Choroid plexus epithelial cell (primary cell): Measurements from ENCODE around the gene LRRC74A.

ENCODE experiments used
- DNase-seq: peaks from one replicate; pipeline ENCODE4 v3.0.0-alpha.2; 2010; ENCODE audit warnings: low read depth
- H3K4me3 ChIP-seq: 2 replicates; pipeline ENCODE4 v1.5.1; 2011; ENCODE audit warnings: low read depth, mild to moderate bottlenecking, control low read depth, low read length, moderate library complexity
- CTCF ChIP-seq: conservative IDR thresholded peaks from 2 replicates; pipeline ENCODE4 v1.5.1; 2011; ENCODE audit warnings: low read depth, mild to moderate bottlenecking, control low read depth, inconsistent platforms, low read length, moderate library complexity

LRRC74A gene

GRCh38 chr14:76780360-76780759 is 45.8 kb upstream of the LRRC74A start:
- no peak overlapping the region for H3K4me3 ChIP-seq
- no peak for DNase-seq
- no peak for TF ChIP-seq CTCF

DNA sequence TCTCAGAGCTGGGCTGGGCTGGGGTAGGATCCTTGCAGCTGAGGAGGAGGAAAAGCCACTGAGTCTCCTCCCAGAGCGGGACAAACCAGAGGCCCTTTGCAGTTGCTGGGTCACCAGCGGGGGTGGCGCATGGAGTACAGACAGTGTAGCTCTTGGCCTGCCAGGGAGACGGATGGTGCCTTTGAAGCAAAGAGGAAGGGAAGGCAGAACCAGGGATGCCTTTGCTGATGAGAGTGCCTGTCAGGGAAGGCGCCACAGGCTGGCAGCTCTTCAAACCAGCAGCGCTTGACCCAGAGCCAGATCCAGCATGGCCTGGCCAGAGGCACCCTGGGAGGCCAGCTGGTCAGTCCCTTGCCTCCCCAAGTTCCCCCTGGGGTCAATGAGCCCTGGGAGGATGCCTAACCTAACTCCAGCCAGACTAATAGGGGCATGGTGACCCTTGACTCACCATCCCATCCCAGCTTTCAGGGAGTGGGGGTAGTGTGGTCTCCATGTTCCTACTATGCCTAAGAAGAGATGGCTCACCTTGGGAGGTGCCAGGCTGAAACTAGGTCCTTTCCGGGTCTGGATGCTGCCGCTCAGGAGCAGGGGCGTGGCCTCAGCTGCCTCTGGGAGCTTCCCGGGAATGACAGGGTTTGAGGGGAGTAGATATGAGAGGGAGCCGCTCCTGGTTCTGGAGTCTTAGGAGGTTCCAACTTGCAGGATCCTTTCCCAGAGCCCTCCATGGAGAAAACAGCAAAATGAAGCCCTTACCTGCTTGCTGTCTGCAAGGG is 45.1 kb upstream of the LRRC74A start:
- DNase-seq, result no peak
- TF ChIP-seq CTCF, result no peak
- H3K4me3 ChIP-seq, result no peak overlapping the region

DNA sequence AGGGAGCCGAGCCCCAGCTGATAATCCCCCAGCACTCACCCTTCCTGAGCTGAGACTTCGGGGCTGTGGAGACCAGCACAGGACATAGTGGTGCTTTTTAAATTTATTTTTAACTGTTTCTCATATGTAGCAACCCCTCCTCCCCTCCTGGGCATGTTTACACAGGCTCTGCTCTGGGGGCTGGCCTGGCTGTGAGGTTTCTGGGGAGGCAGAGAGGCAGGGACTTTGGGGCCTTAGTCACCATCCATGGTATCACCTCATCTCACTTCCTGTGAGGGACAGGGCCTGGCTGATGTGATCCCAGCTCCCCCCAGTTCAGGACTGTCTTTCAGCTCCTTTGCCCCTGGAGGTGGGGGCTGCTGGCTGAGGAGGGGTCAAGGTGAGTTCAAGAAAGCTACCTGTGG is 44.6 kb upstream of the LRRC74A start:
- DNase-seq, result no peak
- no peak overlapping the region for H3K4me3 ChIP-seq
- no peak for TF ChIP-seq CTCF

GRCh38 chr14:76782115-76782884 is 43.9 kb upstream of the LRRC74A start:
- DNase-seq, result no peak
- TF ChIP-seq CTCF, result no peak
- no peak overlapping the region for H3K4me3 ChIP-seq

GRCh38 chr14:76782885-76783566 is 43.2 kb upstream of the LRRC74A start:
- peak; percentile 66 for DNase-seq

More at GRCh38 chr14:76782885-76783566, 43.2 kb upstream of the LRRC74A start:
- TF ChIP-seq CTCF, result no peak
- no peak overlapping the region for H3K4me3 ChIP-seq
